Inferior parietal cortex (tissue), 1 donor: ENCODE results near the gene SPRED3.
"Not testable (repeated sequence)": the region's sequence is repeated elsewhere in the genome, so short reads cannot be mapped to it uniquely, and the experiment has no call there.

Source experiments
- DNase-seq: peaks from one replicate; pipeline ENCODE4 v3.0.0-alpha.2; 2016; ENCODE audit errors: extremely low spot score

Gene SPRED3

DNA sequence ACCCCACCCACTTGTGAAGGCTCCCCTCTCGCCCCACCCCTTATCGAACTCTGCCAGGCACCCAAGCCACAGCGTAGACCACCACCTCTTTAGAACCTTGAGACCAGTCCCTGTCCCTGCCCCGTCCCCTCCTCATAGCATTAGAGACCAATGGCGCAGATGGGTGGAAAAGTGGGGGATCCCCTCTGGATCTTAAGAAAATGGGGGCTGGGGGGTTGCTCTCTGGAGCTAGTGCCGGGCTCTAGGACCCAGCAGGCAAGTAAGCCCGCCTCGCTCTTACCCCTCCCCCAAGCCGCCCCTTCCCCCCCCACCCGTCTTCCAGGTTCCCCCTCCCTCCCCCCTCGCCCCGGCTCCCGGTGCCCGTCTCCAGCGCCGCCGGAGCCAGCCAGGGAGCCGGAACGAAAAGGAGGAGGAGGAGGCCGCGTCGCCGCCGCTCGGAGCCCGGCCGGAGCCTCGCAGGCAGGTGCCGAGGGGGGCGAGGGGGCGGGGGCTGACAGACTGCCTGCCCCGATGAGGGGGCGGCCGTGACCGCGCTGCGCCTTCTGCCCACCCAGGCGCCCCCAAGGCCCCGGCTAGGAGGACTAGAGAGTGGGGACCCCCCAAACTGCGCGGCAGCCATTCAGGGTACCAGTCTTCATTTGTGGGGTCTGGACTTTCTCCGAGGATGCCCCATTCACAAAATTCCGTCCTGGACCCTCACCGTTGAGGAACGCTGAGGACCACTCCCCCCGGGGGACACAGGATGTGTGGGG is at the start of gene SPRED3:
SPRED3 (plus strand) TSS at position 349 of the 752 bp plus-strand sequence. CDS start 1,606 bp downstream, outside the sequence.
- no peak for DNase-seq

- DNase-seq: not testable (repeated sequence)
These were observed 49.5 kb upstream of the SPRED3 start for GRCh38 chr19:38339011-38339410.

DNA sequence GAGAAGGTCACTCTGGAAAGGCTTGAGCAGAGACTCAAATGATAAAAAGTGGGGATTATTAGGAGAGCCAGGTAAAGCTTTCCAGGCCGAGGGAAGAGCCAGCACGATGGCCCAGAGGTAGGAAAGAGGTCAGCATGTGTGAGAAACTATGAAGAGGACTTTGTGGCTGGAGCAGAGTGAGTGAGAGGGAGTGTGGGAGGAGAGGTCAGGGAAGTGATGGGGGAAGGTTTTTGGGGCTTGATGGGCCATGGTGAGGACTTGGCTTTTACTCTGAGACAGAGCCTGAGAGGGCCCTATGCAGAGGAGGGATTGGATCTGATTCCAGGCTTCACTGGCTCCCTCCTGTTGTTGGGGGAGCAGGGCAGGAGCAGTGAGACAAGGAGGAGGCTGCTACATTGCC is 47.6 kb upstream of the SPRED3 start:
- no peak for DNase-seq

GRCh38 chr19:38346837-38347236 is 41.7 kb upstream of the SPRED3 start:
- no peak for DNase-seq

DNA sequence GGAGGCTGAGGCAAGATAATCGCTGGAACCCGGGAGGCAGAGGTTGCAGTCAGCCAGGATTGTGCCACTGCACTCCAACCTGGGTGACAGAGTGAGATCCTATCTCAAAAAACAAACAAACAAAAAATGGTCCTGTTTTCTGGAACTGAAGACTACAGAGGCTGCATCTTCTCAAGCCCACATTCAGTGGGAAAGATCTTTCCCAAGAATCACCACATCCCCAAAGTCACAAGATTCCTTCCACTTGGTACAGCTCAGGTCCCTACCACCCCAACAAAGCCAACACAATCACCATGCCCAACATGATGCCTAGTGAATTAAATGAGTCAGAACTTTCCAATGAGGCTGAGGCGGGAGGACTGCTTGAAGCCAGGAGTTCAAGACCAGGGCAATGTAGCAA is 37.6 kb upstream of the SPRED3 start:
- no peak for DNase-seq

- no peak for DNase-seq
These were observed 36.6 kb upstream of the SPRED3 start for GRCh38 chr19:38351865-38352395.

DNA sequence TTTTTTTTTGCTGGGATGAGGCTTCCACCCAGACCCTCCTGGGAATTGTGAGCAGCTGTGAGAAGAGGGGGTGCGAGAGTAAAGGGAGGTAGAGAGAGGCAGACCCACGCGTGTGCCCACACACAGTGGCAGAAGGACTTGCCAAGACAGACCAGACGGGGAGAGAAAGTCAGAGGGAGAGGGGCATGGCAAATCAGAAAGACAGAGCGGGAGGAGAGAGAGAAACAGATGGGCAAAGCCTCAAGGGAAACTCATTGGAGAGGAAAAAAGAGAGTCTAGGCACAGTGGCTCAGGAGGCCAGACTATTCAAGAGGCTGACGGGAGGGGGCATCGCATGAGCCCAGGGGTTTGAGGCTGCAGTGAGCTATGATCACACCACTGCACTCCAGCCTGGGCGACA is 35.9 kb upstream of the SPRED3 start:
- no peak for DNase-seq

DNA sequence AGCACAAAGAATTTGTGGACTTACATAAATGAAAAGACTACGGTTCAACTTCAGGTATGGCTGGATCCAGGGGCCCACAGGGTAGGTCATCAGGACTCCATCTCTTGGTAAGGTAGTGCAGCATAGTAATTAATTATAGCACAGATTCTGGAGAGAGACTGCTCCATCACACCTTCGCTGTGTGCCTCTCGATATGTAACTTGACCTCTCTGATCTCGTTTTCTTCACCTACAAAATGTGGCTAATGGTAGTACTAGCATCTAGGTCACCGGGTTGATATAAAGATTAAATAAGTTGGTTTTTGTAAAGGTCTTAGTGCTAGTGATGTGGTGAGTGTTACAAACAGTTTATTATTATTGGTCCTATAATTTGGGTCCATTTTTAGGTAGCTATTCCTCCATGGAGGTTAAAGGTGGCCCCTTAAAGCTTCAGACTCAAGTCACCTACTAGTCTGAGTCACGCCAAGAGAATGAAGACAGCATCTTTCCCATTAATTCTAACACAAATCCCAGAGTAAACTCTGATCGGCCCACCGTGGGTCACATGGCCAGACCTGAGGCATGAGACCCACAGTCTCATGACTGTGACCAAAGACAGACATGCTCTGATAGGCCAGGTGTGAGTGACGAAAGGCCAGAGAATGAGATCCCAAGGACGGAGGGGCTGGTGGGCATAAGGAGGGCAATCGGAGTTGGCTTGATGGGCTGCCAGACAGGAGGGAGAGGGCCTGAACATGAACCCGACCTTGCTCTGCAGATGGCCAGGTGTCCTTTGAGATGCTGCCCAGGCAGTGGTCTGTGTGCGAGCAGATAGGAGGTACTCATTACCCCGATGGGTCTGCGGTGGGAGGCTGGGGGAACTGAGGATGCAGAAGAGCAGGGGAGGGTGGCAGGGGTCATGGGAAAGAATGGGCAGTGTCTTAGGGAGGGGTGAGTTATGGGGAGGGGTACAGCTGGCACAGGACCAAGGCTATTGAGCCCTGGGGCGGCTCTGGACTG is 32.5 kb upstream of the SPRED3 start:
- no peak for DNase-seq

GRCh38 chr19:38358071-38358470 is 30.4 kb upstream of the SPRED3 start:
- no peak for DNase-seq

DNA sequence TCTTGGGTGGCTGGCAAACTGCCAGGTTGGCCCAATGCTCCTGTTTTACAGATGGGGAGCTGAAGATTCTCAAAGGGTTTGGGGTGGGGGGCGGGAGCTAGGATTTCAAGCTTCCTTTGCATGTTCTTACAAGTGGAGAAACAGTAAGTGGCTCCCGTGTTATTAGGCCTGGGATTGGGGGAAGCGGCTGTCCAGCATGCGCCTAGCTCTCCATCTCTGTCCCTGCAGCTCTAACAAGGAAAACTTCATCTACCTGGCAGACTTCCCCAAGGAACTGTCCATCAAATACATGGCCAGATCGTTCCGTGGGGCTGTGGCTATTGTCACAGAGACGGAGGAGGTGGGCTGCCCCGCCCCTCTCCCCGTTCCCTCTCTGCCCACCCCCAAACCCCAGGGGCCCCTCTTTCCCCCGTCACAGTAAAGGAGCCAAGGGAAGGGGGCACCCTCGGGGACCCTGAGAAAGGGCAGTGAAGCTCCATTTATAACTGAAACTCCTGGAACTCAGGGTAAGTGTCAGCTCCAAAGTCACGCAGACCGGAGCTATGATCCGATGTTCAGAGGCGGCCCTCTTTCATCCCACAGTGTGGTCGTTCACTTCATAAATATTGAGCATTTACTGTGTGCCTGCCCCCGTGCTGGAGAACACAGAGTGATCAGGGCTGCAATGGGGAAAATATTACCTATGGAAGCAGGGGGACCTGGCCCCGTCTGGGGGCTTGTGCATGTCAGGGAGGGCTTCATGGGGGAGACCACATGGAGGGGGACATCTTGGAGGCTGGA is 29.1 kb upstream of the SPRED3 start:
- no peak for DNase-seq

- no peak for DNase-seq
These were observed 28.1 kb upstream of the SPRED3 start for GRCh38 chr19:38360351-38360750.

- no peak for DNase-seq
These were observed 27.5 kb upstream of the SPRED3 start for GRCh38 chr19:38360839-38361631.

DNA sequence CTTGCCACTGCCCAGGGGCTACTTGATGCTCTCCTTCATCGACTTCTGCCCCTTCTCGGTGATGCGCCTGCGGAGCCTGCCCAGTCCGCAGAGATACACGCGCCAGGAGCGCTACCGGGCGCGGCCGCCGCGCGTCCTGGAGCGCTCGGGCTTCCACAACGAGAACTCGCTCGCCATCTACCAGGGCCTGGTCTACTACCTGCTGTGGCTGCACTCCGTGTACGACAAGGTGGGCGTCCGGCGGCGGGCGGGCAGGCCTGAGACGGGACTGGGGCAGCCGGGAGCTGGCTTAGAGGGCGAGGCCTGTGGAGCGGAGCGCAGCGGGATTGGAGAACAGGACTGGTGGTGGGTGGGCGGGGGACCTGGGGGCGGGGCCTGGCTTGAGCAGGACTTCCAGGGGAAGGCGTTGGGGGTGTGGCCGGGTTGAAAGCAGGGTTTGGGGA is 26.8 kb upstream of the SPRED3 start:
- peak; percentile 28 for DNase-seq

GRCh38 chr19:38362076-38362945 is 26.2 kb upstream of the SPRED3 start:
- DNase-seq: no peak

GRCh38 chr19:38362946-38363688 is 25.4 kb upstream of the SPRED3 start:
- not testable (repeated sequence) for DNase-seq

DNA sequence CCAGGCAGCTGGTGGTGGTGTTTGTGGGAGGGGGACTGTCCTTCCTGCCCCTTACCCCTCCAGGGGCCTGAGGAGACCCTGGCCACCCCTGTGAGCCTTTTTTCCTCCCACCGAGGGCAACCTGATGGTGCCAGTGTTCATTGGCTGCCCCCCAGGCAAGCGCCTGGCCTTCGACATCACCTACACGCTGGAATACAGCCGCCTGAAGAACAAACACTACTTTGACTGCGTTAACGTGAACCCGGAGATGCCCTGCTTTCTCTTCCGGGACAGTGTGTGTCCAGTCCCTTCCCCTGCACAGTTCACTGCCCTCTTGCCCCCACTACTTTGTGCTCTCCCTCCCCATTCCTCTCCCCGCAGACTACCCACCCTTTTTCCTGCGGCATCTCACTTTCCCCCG is 21.5 kb upstream of the SPRED3 start:
- DNase-seq: no peak

DNA sequence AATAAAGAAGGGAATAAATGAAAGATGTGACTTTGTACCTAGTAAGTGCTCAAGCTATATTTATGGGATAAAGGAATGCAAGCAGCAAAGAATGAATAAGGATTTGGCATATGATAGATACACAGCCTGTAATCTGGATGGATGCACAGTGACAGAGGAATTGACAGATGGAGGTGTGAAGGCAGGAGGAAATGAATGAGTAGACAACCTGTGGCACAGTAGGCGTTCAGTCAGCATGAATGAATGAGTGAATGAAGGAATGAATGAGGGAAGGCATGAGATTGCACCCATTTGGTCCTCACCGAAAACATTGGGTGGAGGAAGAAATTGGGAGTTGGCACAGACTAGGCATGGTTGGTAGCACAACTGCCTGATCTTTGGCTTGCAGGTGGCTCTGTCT is 18.9 kb upstream of the SPRED3 start:
- DNase-seq: no peak

DNA sequence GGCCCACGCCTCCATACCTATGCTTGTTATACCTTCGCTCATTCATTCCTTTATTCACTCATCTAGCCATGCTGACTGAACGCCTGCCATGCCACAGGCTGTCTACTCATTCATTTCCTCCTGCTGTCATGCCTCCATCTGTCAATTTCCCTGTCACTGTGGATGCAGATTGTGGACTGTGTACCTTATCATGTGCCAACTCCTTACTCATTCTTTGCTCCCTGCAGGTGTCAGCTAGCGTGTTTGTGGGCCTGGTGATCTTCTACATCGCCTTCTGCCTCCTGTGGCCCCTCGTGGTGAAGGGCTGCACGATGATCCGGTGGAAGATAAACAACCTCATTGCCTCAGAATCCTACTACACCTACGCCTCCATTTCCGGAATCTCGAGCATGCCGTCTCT is 18.2 kb upstream of the SPRED3 start:
- no peak for DNase-seq

GRCh38 chr19:38371081-38371480 is 17.4 kb upstream of the SPRED3 start:
- DNase-seq: no peak
